GM19438 (cell line): Measurements from ENCODE around the gene SLC66A1.

Experiments
- ATAC-seq: cut with Tn5 transposase; IDR thresholded peaks from one replicate; pipeline ENCODE4 v1.9.1; 2021; ENCODE audit warnings: low read depth; ENCODE audit not compliant: unreplicated experiment

Gene SLC66A1

DNA sequence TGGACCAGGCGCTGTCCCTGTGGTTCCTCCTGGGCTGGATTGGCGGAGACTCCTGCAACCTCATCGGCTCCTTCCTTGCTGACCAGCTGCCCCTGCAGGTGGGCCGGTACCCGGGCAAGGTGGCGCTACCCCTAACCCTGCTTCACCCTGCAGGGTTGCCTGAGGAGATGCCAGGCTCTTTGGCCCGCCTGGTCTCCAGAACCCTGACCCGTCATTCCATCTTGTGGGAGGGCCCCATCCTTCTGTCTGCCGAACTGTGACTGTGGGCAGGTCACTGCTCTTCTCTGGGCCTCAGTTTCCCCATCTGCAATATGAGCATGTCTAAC, 12.5 kb downstream of the SLC66A1 start:
- ATAC-seq, result no peak

GRCh38 chr1:19325368-19325957, 13.3 kb downstream of the SLC66A1 start:
- no peak for ATAC-seq

DNA sequence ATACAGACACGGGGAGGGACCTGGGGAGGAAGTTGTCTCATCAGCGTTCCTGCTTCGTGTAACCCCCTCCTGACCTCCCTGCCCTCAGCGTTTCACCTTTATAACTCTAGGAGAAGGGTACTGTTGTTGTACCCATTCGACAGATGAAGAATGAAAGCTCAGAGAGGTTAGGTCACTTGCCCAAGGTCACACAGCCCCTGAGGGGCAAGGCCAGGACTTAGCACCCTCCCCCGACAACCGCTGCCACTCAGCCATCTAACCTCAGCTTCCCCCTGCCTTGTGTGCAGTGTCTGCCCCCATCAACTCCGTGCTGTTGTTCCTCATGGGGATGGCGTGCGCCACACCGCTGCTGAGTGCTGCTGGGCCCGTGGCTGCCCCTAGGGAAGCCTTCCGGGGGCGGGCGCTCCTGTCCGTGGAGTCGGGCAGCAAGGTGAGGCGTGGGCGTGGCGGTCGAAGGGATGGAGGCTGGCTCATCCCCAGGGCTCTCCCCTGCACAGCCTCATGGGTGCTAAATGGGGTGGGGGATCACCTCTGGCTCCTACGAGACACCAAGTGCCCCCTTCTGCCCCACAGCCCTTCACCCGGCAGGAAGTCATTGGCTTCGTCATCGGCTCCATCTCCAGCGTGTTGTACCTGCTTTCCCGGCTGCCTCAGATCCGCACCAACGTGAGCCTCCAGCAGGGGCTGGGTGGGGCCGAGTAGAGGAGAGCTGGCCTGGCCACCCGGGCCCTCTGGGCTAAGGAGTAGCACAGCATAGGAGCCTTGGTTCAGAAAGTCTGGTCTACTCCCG, 14.0 kb downstream of the SLC66A1 start:
- no peak for ATAC-seq

DNA sequence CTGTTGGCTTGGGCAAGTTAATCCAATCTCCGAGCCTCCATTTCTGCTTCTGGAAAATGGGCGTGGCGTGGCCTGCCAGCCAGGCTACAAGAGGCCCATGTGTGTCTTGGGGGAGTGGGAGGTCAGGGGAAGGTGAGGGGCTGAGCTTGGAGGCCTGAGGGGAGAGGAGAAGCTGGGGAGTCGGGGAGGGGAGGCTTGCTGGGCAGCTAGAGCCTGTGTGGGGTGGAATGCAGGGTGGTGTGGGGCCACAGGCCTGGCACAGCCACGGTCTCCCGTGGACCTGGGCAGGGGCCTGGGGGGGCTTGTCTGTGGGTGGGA, 14.6 kb downstream of the SLC66A1 start:
- ATAC-seq, result no peak

GRCh38 chr1:19327301-19327700, 15.2 kb downstream of the SLC66A1 start:
- ATAC-seq, result no peak

DNA sequence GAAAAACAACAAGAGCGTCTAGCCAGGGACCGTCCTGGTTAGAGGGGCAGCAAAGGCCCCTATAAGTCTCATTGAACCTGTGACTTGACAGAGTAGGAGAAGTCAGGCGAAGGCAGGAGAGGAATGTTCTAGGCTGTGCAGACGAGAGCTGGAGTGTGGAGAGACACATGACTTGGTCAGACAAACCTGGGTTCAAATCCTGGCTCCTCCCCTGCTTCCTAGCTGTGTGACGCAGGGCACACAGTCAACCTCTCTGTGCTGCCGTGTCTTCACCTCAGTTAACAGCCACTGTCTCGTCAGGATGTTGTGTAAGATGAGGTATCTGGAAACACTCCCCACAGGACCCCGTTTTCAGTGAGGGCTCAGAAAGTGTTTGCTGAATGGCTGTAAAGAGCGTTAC, 15.6 kb downstream of the SLC66A1 start:
- ATAC-seq, result no peak

GRCh38 chr1:19328486-19328885, 16.4 kb downstream of the SLC66A1 start:
- ATAC-seq, result no peak

DNA sequence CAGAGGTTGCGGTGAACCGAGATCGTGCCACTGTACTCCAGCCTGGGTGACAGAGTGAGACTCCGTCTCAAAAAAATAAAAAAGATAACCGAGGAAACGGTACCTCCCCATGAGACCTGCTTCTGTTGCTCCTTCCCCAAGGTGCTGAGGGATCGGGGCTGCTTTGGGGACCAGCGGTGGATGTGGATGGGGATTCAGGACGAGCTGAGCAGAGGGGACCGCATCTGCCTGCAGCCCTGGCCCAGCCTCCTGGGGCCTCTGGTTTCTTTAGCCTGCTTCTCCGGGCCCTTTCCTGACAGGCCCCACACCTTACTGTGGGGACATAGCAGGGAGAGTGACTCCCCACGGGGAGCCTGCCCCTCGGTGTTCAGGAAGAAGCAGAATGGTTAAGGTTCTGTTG, 17.1 kb downstream of the SLC66A1 start:
- no peak for ATAC-seq

DNA sequence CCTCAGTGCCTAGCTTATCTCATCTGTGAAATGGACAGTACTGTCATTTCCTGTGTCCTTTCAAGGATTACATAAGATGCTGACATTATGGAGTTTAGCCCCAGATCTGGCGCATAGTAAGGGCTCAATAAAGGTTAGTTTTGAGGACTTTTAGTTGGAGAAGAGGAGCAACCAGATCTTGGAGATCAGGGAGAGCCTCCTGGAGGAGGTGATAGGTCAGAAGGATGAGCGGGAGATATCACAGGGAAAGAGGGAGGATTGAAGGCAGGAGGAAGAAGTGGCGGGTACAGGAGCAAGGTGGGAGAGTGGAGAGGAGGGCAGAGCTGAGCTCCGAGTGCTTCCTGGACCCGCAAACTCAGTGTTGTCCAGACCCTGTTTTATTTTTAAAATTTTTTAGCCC, 17.5 kb downstream of the SLC66A1 start:
- ATAC-seq, result no peak

- no peak for ATAC-seq
Observed at GRCh38 chr1:19330449-19331135, 18.5 kb downstream of the SLC66A1 start.

- no peak for ATAC-seq
Observed at GRCh38 chr1:19331262-19331878, 19.2 kb downstream of the SLC66A1 start.

GRCh38 chr1:19332832-19333231, 20.7 kb downstream of the SLC66A1 start:
- no peak for ATAC-seq

DNA sequence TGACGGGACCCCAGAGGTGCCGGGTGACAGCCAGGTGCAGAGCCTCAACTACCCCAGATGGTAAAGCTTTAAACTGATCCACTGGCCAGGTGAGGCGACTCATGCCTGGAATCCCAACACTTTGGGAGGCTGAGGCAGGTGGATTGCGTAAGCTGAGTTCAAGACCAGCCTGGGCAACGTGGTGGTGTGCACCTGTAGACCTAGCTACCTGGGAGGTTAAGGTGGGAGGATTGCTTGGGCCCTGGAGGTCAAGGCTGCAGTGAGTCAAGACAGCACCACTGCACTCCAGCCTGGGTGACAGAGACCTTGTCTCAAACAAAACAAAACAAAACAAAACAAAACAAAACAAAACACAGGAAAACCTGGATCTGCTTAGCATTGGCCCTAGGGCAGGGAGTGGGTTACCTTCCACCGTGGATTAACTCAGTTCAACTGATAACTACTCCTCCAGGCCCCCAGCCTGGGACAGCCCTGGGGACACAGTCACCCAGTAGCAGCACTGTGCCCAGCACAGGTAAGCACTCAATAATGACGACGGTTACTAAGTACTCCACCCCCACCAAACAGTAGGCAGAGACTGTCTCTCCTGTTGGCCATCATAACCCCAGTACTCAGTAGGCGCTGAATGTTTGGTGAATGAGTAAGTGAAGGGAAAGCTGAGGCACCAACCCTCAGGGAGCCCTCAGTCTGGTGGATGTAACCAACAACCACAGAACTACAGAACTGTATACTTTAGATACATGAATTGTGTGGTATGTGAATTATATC, 21.6 kb downstream of the SLC66A1 start:
- ATAC-seq, result no peak

GRCh38 chr1:19336543-19336942, 24.4 kb downstream of the SLC66A1 start:
- ATAC-seq, result no peak

- ATAC-seq, result no peak
Observed at GRCh38 chr1:19337289-19337688, 25.2 kb downstream of the SLC66A1 start.

GRCh38 chr1:19338323-19338762, 26.2 kb downstream of the SLC66A1 start:
- ATAC-seq, result no peak

- ATAC-seq, result no peak
Observed at GRCh38 chr1:19339214-19339861, 27.2 kb downstream of the SLC66A1 start.

- no peak for ATAC-seq
Observed at GRCh38 chr1:19340387-19340937, 28.3 kb downstream of the SLC66A1 start.

DNA sequence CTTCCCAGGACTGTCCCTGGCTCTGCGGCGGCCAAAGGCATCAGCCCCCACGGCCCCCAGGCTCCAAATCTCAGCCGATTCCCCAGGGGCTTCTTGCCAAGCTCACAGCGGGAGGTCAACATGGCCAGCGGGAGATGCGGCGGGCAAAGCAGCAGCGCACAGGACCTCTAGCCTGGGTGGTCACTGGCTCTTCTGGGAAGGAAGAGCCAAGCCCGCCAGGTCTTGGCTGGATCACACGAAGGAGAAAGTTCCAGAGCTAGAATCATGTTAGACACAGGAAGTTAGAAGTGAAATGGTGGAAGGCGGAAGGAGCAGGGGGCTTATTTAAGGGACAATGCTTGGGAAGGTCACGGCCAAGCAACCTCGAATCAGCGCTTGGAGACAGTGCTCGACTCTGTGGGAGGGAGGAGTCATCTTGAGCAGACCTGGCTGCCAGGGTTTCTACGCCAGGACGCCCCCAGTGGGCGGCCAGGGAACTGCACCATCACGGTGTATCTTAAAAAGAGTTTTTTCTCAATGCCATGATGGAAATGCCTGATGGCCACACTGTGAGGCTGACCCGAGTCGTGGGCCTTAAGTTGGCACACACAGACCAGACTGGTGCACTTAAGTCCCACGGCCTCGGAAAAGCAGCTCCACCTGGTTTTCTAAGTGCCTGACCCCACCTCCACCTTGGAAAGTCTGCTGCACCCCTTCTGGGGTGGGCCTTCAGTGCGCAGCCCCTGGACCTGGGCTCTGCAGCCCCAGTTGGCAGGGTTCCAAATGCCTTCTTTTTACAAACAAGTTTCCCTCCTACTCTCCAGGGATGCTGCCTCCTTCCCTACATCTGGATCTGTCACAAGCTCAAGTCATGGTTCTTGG, 29.3 kb downstream of the SLC66A1 start:
- no peak for ATAC-seq
